HEK293T (cell line): ENCODE measurements around the gene PTPRM.

ENCODE experiments used
- CTCF ChIA-PET: fragments of 350-600 bp; formaldehyde crosslinking; extraction: SDS; loops from one replicate; lab custom pipeline; 2021; ENCODE audit warnings: antibody characterized with exemption, inconsistent platforms; lab: Yijun Ruan, JAX
- POLR2A ChIA-PET: fragments of 350-600 bp; formaldehyde crosslinking; extraction: SDS; loops from one replicate; lab custom pipeline; 2020; ENCODE audit warnings: antibody characterized with exemption, inconsistent platforms; lab: Yijun Ruan, JAX
- DNase-seq: peaks from one replicate; pipeline ENCODE4 v3.0.0; 2012; ENCODE audit warnings: mixed read lengths; ENCODE audit errors: extremely low spot score
- ARNT ChIP-seq: fragments of 450-650 bp; IDR thresholded peaks from 2 replicates; pipeline ENCODE4 v1.6.1; 2017; ENCODE audit warnings: mild to moderate bottlenecking
- BHLHE40 ChIP-seq: fragments of 450-650 bp; IDR thresholded peaks from 2 replicates; pipeline ENCODE4 v1.6.1; 2016; ENCODE audit warnings: mild to moderate bottlenecking, moderate library complexity, borderline replicate concordance
- CTBP1 ChIP-seq: fragments of 450-650 bp; IDR thresholded peaks from 2 replicates; pipeline ENCODE4 v1.6.1; 2016; ENCODE audit warnings: borderline replicate concordance
- ELF4 ChIP-seq: fragments of 450-650 bp; IDR thresholded peaks from 2 replicates; pipeline ENCODE4 v1.6.1; 2017; ENCODE audit warnings: antibody characterized with exemption
- FOXA1 ChIP-seq: fragments of 450-650 bp; IDR thresholded peaks from 2 replicates; pipeline ENCODE4 v1.6.1; 2016; ENCODE audit warnings: mild to moderate bottlenecking
- FOXK2 ChIP-seq: fragments of 450-650 bp; IDR thresholded peaks from 2 replicates; pipeline ENCODE4 v1.6.1; 2016; ENCODE audit warnings: mild to moderate bottlenecking
- FOXM1 ChIP-seq: fragments of 450-650 bp; IDR thresholded peaks from 2 replicates; pipeline ENCODE4 v1.6.1; 2017; ENCODE audit warnings: mild to moderate bottlenecking, borderline replicate concordance
- HDGF ChIP-seq: fragments of 450-650 bp; IDR thresholded peaks from 2 replicates; pipeline ENCODE4 v1.6.1; 2017; ENCODE audit warnings: antibody characterized with exemption, borderline replicate concordance
- L3MBTL2 ChIP-seq: fragments of 450-650 bp; conservative IDR thresholded peaks from 2 replicates; pipeline ENCODE4 v1.6.1; 2016; ENCODE audit warnings: mild to moderate bottlenecking
- LEF1 ChIP-seq: fragments of 450-650 bp; IDR thresholded peaks from 2 replicates; pipeline ENCODE4 v1.6.1; 2017; ENCODE audit warnings: mild to moderate bottlenecking, borderline replicate concordance
- NFRKB ChIP-seq: fragments of 450-650 bp; IDR thresholded peaks from 2 replicates; pipeline ENCODE4 v1.6.1; 2016; ENCODE audit warnings: mild to moderate bottlenecking, moderate library complexity
- PKNOX1 ChIP-seq: fragments of 450-650 bp; IDR thresholded peaks from 2 replicates; pipeline ENCODE4 v1.6.1; 2016
- SP1 ChIP-seq: fragments of 450-650 bp; IDR thresholded peaks from 2 replicates; pipeline ENCODE4 v1.6.1; 2017
- SUZ12 ChIP-seq: fragments of 450-650 bp; IDR thresholded peaks from 2 replicates; pipeline ENCODE4 v1.6.1; 2016; ENCODE audit warnings: mild to moderate bottlenecking
- TARDBP ChIP-seq: fragments of 450-650 bp; IDR thresholded peaks from 2 replicates; pipeline ENCODE4 v1.6.1; 2016
- ZNF384 ChIP-seq: fragments of 450-650 bp; IDR thresholded peaks from 2 replicates; pipeline ENCODE4 v1.6.1; 2016

The PTPRM gene

GRCh38 chr18:8375249-8375648 lies 808.1 kb downstream of the PTPRM start:
- TF ChIP-seq SUZ12 (no peak), L3MBTL2 (no peak), ELF4 (no peak), PKNOX1 (no peak), FOXK2 (no peak), ARNT (no peak), LEF1 (no peak), HDGF (no peak), CTBP1 (no peak), ZNF384 (no peak), SP1 (no peak), BHLHE40 (no peak), TARDBP (no peak), FOXA1 (no peak), NFRKB (no peak), FOXM1 (no peak)
- DNase-seq, result no peak
- POLR2A ChIA-PET, result no interaction called here
- CTCF ChIA-PET, result interaction anchor here (0.6 kb wide), 1 partner anchor 45 kb away, joined by 4 read pairs; no protein-coding TSS in a partner anchor

GRCh38 chr18:8376113-8376512 lies 809.0 kb downstream of the PTPRM start:
- POLR2A ChIA-PET, result no interaction called here
- CTCF ChIA-PET, result interaction anchor here (0.6 kb wide), 1 partner anchor 383 kb away, joined by 3 read pairs; no protein-coding TSS in a partner anchor

GRCh38 chr18:8379187-8379941 lies 812.2 kb downstream of the PTPRM start:
- TF ChIP-seq FOXK2, result no peak
- no peak for TF ChIP-seq ZNF384
- no peak for TF ChIP-seq PKNOX1
- TF ChIP-seq FOXM1, result no peak
- TF ChIP-seq SP1, result no peak
- no peak for TF ChIP-seq BHLHE40
- TF ChIP-seq NFRKB, result no peak
- TF ChIP-seq LEF1, result no peak
- no peak for TF ChIP-seq FOXA1
- TF ChIP-seq SUZ12, result no peak
- no peak for TF ChIP-seq ELF4
- no peak for TF ChIP-seq TARDBP
- no peak for TF ChIP-seq CTBP1
- no peak for TF ChIP-seq ARNT
- TF ChIP-seq L3MBTL2, result no peak
- TF ChIP-seq HDGF, result no peak
- DNase-seq, result no peak
- POLR2A ChIA-PET, result no interaction called here
- CTCF ChIA-PET, result no interaction called here

More at GRCh38 chr18:8376113-8376512, 809.0 kb downstream of the PTPRM start:
- DNase-seq, result no peak
- TF ChIP-seq BHLHE40 (no peak), SP1 (no peak), FOXM1 (no peak), NFRKB (no peak), FOXK2 (no peak), LEF1 (no peak), ZNF384 (no peak), HDGF (no peak), L3MBTL2 (no peak), ELF4 (no peak), ARNT (no peak), FOXA1 (no peak), PKNOX1 (no peak), TARDBP (no peak), SUZ12 (no peak), CTBP1 (no peak)

GRCh38 chr18:8380006-8380405 lies 812.9 kb downstream of the PTPRM start:
- ChIA-PET POLR2A (no interaction called here), CTCF (no interaction called here)
- DNase-seq, result no peak
- no peak for TF ChIP-seq ELF4
- no peak for TF ChIP-seq HDGF
- TF ChIP-seq SP1, result no peak
- TF ChIP-seq NFRKB, result no peak
- TF ChIP-seq L3MBTL2, result no peak
- TF ChIP-seq PKNOX1, result no peak
- TF ChIP-seq CTBP1, result no peak
- no peak for TF ChIP-seq ZNF384
- TF ChIP-seq SUZ12, result no peak
- TF ChIP-seq FOXM1, result no peak
- no peak for TF ChIP-seq FOXK2
- no peak for TF ChIP-seq TARDBP
- TF ChIP-seq LEF1, result no peak
- no peak for TF ChIP-seq ARNT
- no peak for TF ChIP-seq BHLHE40

- ChIA-PET CTCF (no interaction called here), POLR2A (no interaction called here)
- TF ChIP-seq ELF4 (no peak), PKNOX1 (no peak), CTBP1 (no peak), BHLHE40 (no peak), L3MBTL2 (no peak), TARDBP (no peak), HDGF (no peak), SUZ12 (no peak), NFRKB (no peak), FOXA1 (no peak), FOXM1 (no peak), ZNF384 (no peak), FOXK2 (no peak), LEF1 (no peak), SP1 (no peak), ARNT (no peak)
- DNase-seq, result no peak
These were observed 813.8 kb downstream of the PTPRM start for GRCh38 chr18:8380926-8381325.
